OCI-LY3 (cell line): ENCODE measurements around the gene ISY1.
"Not testable (repeated sequence)": the region's sequence is repeated elsewhere in the genome, so short reads cannot be mapped to it uniquely, and the experiment has no call there.

ENCODE experiments used
- H2AFZ ChIP-seq: fragments of 200-600, 300-600 bp; shearing (Covaris generic); 2 replicates; pipeline ENCODE4 v1.6.0; 2014; ENCODE audit warnings: antibody characterized with exemption, low read depth, low read length
- H3K27ac ChIP-seq: fragments of 200-600, 300-600 bp; sonication (generic); 2 replicates; pipeline ENCODE4 v1.5.1; 2014; ENCODE audit warnings: mild to moderate bottlenecking, low read length, moderate library complexity, mixed read lengths
- H3K27me3 ChIP-seq: fragments of 200-600, 300-600 bp; sonication (generic); 2 replicates; pipeline ENCODE4 v1.6.1; 2014; ENCODE audit warnings: low read depth, low read length, mixed read lengths
- H3K36me3 ChIP-seq: fragments of 200-600, 300-600 bp; sonication (generic); replicated peaks from 2 replicates; pipeline ENCODE3; 2014; ENCODE audit warnings: low read depth, low read length, mixed read lengths
- H3K4me1 ChIP-seq: fragments of 300-600, 200-600 bp; sonication (generic); 2 replicates; pipeline ENCODE4 v1.6.1; 2014; ENCODE audit warnings: low read length, mixed read lengths
- H3K4me2 ChIP-seq: fragments of 200-600, 300-600 bp; sonication (generic); 2 replicates; pipeline ENCODE4 v1.6.1; 2014; ENCODE audit warnings: low read length, mixed read lengths
- H3K4me3 ChIP-seq: fragments of 300-600, 200-600 bp; sonication (generic); 2 replicates; pipeline ENCODE4 v1.5.1; 2014; ENCODE audit warnings: antibody characterized with exemption, mild to moderate bottlenecking, low read length, moderate library complexity
- H3K79me2 ChIP-seq: fragments of 300-600, 200-600 bp; shearing (Covaris generic); 2 replicates; pipeline ENCODE4 v1.6.1; 2014; ENCODE audit warnings: mild to moderate bottlenecking, low read length, mixed read lengths
- H3K9ac ChIP-seq: fragments of 300-600, 200-600 bp; shearing (Covaris generic); 2 replicates; pipeline ENCODE4 v1.6.0; 2014; ENCODE audit warnings: mild to moderate bottlenecking, low read length, moderate library complexity
- H3K9me3 ChIP-seq: fragments of 200-600, 300-600 bp; shearing (Covaris generic); 2 replicates; pipeline ENCODE4 v1.6.1; 2014; ENCODE audit warnings: low read length, mixed read lengths; ENCODE audit not compliant: insufficient read depth
- H4K20me1 ChIP-seq: fragments of 200-600, 300-600 bp; sonication (generic); 2 replicates; pipeline ENCODE4 v1.6.1; 2016; ENCODE audit warnings: low read length, mixed read lengths; ENCODE audit not compliant: insufficient read depth
- CTCF ChIP-seq: fragments of 200-600, 300-600 bp; sonication (generic); IDR thresholded peaks from 2 replicates; pipeline ENCODE4 v1.5.1; 2014; ENCODE audit warnings: antibody characterized with exemption, low read length, low read depth
- EZH2phosphoT487 ChIP-seq: fragments of 200-600 bp; shearing (Covaris generic); IDR thresholded peaks from 2 replicates; pipeline ENCODE4 v1.6.1; 2018; ENCODE audit warnings: antibody characterized with exemption, mixed run types, low read depth

Gene ISY1

GRCh38 chr3:129100274-129100673, 60.6 kb downstream of the ISY1 start:
- Histone ChIP-seq H3K36me3 (no peaks in the 10 kb centered on the region), H3K9me3 (no peaks in the 10 kb centered on the region), H3K4me3 (no peak overlapping the region), H3K4me1 (no peaks in the 10 kb centered on the region), H3K27me3 (no peaks in the 10 kb centered on the region), H3K4me2 (no peak overlapping the region), H2AFZ (no peak overlapping the region), H3K79me2 (peaks cover 20% of the 10 kb centered on the region), H3K27ac (no peak overlapping the region), H3K9ac (no peak overlapping the region), H4K20me1 (peaks cover 51% of the 10 kb centered on the region)
- TF ChIP-seq EZH2phosphoT487 (no peak), CTCF (no peak)

GRCh38 chr3:129095285-129095684, 65.6 kb downstream of the ISY1 start:
- TF ChIP-seq EZH2phosphoT487 (no peak), CTCF (no peak)
- Histone ChIP-seq H3K4me1 (no peaks in the 10 kb centered on the region), H3K27me3 (no peaks in the 10 kb centered on the region), H3K36me3 (peaks cover 8% of the 10 kb centered on the region), H3K9ac (no peak overlapping the region), H2AFZ (no peak overlapping the region), H3K4me3 (no peak overlapping the region), H4K20me1 (peaks cover 15% of the 10 kb centered on the region), H3K9me3 (no peaks in the 10 kb centered on the region), H3K79me2 (peaks cover 10% of the 10 kb centered on the region; the same call in 1 of the 2 replicates), H3K4me2 (no peak overlapping the region), H3K27ac (no peak overlapping the region)

GRCh38 chr3:129088312-129088711, 72.6 kb downstream of the ISY1 start:
- H3K4me1 ChIP-seq, H3K36me3 ChIP-seq, H3K9me3 ChIP-seq, H3K4me3 ChIP-seq, H4K20me1 ChIP-seq, H3K4me2 ChIP-seq, H2AFZ ChIP-seq, H3K27ac ChIP-seq, H3K27me3 ChIP-seq, H3K79me2 ChIP-seq, H3K9ac ChIP-seq: not testable (repeated sequence)

- not testable (repeated sequence) for H3K27ac ChIP-seq, H3K4me3 ChIP-seq, H4K20me1 ChIP-seq, H2AFZ ChIP-seq, H3K36me3 ChIP-seq, H3K4me2 ChIP-seq, H3K79me2 ChIP-seq, H3K9me3 ChIP-seq, H3K4me1 ChIP-seq, H3K9ac ChIP-seq, H3K27me3 ChIP-seq
These were observed 73.0 kb downstream of the ISY1 start for GRCh38 chr3:129087904-129088303.

- Histone ChIP-seq H3K9ac (no peak overlapping the region), H3K36me3 (peaks cover 3% of the 10 kb centered on the region), H3K79me2 (no peaks in the 10 kb centered on the region), H3K4me3 (no peak overlapping the region), H2AFZ (no peak overlapping the region), H3K4me2 (no peak overlapping the region), H3K9me3 (no peaks in the 10 kb centered on the region), H3K27me3 (no peaks in the 10 kb centered on the region), H3K4me1 (no peaks in the 10 kb centered on the region), H3K27ac (no peak overlapping the region), H4K20me1 (no peaks in the 10 kb centered on the region)
- TF ChIP-seq EZH2phosphoT487 (no peak), CTCF (no peak)
These were observed 73.6 kb downstream of the ISY1 start for GRCh38 chr3:129087138-129087702.
